ENCODE results near the gene FSHB. TPM values are rescaled to one million over a fixed set of nuclear protein-coding genes. Genes with fewer than 3 reads are reported as not detected.
"Not testable (repeated sequence)": the region's sequence is repeated elsewhere in the genome, so short reads cannot be mapped to it uniquely, and the experiment has no call there.

FSHB gene
- total RNA-seq, 1 donor from 2014 or later: not detected

GRCh38 chr11:30196400-30197206, 34.2 kb upstream of the FSHB start:
- Mint-ChIP-seq H3K9me3 (no peaks in the 10 kb centered on the region), H3K27me3 (ENCODE audit: insufficient read depth, low read depth) (peaks cover 2% of the 10 kb centered on the region), H3K4me1 (no peaks in the 10 kb centered on the region), H3K27ac (no peak overlapping the region), H3K36me3 (no peaks in the 10 kb centered on the region), H3K4me3 (no peak overlapping the region)
- Histone ChIP-seq H3K4me1 (no peaks in the 10 kb centered on the region), H3K27ac (no peak overlapping the region), H2AFZ (replicated peaks) (no peak overlapping the region), H3K4me2 (no peak overlapping the region), H3K79me2 (ENCODE audit: low read depth) (no peaks in the 10 kb centered on the region), H3K4me3 (no peak overlapping the region), H3K9me3 (ENCODE audit: low read depth) (no peaks in the 10 kb centered on the region), H4K20me1 (ENCODE audit: low read depth) (no peaks in the 10 kb centered on the region), H3F3A (ENCODE audit: low read depth) (no peaks in the 10 kb centered on the region), H3K27me3 (no peaks in the 10 kb centered on the region), H3K9ac (no peak overlapping the region), H3K36me3 (no peaks in the 10 kb centered on the region)
- peak; percentile 80 for DNase-seq (ENCODE audit: low spot score)
- TF ChIP-seq EZH2 (IDR thresholded peaks at IDR 0.05) (no peak), EZH2phosphoT487 (IDR thresholded peaks at IDR 0.05) (no peak), CTCF (IDR thresholded peaks at IDR 0.05) (peak; percentile 94)

- Histone ChIP-seq H3K4me2 (no peak overlapping the region), H3K9ac (no peak overlapping the region), H3K27me3 (no peaks in the 10 kb centered on the region), H3K4me3 (no peak overlapping the region), H3K4me1 (no peaks in the 10 kb centered on the region), H3K36me3 (no peaks in the 10 kb centered on the region), H3K9me3 (ENCODE audit: low read depth) (no peaks in the 10 kb centered on the region), H4K20me1 (ENCODE audit: low read depth) (no peaks in the 10 kb centered on the region), H3K27ac (no peak overlapping the region), H3F3A (ENCODE audit: low read depth) (no peaks in the 10 kb centered on the region), H3K79me2 (ENCODE audit: low read depth) (no peaks in the 10 kb centered on the region), H2AFZ (replicated peaks) (no peak overlapping the region)
- no peak overlapping the region for H3K27ac Mint-ChIP-seq
- no peaks in the 10 kb centered on the region for H3K4me1 Mint-ChIP-seq
- DNase-seq (ENCODE audit: low spot score): no peak
- TF ChIP-seq CTCF (IDR thresholded peaks at IDR 0.05): no peak
- TF ChIP-seq EZH2 (IDR thresholded peaks at IDR 0.05): no peak
- no peak for TF ChIP-seq EZH2phosphoT487 (IDR thresholded peaks at IDR 0.05)
- H3K36me3 Mint-ChIP-seq: no peaks in the 10 kb centered on the region
- H3K4me3 Mint-ChIP-seq: no peak overlapping the region
- H3K9me3 Mint-ChIP-seq: no peaks in the 10 kb centered on the region
- peaks cover 2% of the 10 kb centered on the region for H3K27me3 Mint-ChIP-seq (ENCODE audit: insufficient read depth, low read depth)
Measured at GRCh38 chr11:30197869-30198268, 32.9 kb upstream of the FSHB start.

DNA sequence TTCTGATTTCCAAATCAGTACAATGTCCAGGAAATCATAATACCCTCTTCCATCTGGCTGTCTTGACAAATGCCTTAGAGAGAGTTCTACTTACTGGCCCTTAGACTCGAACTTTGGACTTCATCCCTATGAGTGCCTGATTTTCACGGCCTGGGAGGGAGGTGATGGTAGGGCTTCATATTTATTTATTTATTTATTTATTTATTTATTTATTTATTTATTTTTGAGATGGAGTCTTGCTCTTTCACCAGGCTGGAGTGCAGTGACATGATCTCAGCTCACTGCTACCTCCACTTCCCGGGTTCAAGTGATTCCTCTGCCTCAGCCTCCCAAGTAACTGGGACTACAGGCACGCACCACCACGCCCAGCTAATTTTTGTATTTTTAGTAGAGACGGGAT, 27.8 kb upstream of the FSHB start:
- H3F3A ChIP-seq (ENCODE audit: low read depth); H3K4me2 ChIP-seq; H3K36me3 ChIP-seq; H3K4me3 Mint-ChIP-seq; H4K20me1 ChIP-seq (ENCODE audit: low read depth); H3K9me3 Mint-ChIP-seq; H3K27me3 Mint-ChIP-seq (ENCODE audit: insufficient read depth, low read depth); H2AFZ ChIP-seq (replicated peaks); H3K36me3 Mint-ChIP-seq; H3K4me3 ChIP-seq; H3K4me1 ChIP-seq; DNase-seq (ENCODE audit: low spot score); H3K4me1 Mint-ChIP-seq; H3K27me3 ChIP-seq; H3K27ac Mint-ChIP-seq; H3K9me3 ChIP-seq (ENCODE audit: low read depth); H3K27ac ChIP-seq; H3K79me2 ChIP-seq (ENCODE audit: low read depth); H3K9ac ChIP-seq: not testable (repeated sequence)

DNA sequence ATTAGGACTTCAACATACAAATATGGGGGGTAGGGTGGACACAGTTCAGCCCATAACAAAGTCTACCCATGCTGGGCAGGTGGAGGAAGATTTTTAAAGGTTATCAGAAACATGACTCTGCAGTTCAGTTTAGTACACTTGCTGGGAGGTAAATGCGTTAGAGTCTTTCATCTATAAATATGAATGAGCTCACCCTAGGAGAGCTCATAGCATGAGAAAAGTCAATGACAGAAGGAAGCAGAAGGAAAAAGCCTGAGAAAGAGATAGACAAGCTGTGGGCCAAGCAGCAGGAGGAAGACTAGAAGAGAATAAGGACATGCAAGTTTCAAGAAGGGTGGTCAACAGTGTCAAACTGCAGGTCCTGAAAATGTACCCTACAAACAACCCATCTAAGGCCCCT, 27.0 kb upstream of the FSHB start:
- Mint-ChIP-seq H3K9me3 (no peaks in the 10 kb centered on the region), H3K27ac (no peak overlapping the region), H3K27me3 (ENCODE audit: insufficient read depth, low read depth) (no peaks in the 10 kb centered on the region), H3K4me1 (peaks cover 3% of the 10 kb centered on the region), H3K36me3 (no peaks in the 10 kb centered on the region), H3K4me3 (no peak overlapping the region)
- Histone ChIP-seq H2AFZ (replicated peaks) (no peak overlapping the region), H3K27me3 (no peaks in the 10 kb centered on the region), H3F3A (ENCODE audit: low read depth) (no peaks in the 10 kb centered on the region), H3K27ac (no peak overlapping the region), H3K9me3 (ENCODE audit: low read depth) (no peaks in the 10 kb centered on the region), H3K79me2 (ENCODE audit: low read depth) (no peaks in the 10 kb centered on the region), H3K4me3 (no peak overlapping the region), H3K4me1 (no peaks in the 10 kb centered on the region), H3K9ac (no peak overlapping the region), H3K4me2 (no peak overlapping the region), H4K20me1 (ENCODE audit: low read depth) (no peaks in the 10 kb centered on the region), H3K36me3 (no peaks in the 10 kb centered on the region)
- TF ChIP-seq EZH2 (IDR thresholded peaks at IDR 0.05) (no peak), CTCF (IDR thresholded peaks at IDR 0.05) (no peak), EZH2phosphoT487 (IDR thresholded peaks at IDR 0.05) (no peak)
- DNase-seq (ENCODE audit: low spot score): no peak

Measured in neural progenitor cell (in vitro differentiated cells).